ENCODE results near the gene ZFYVE19.

The ZFYVE19 gene

DNA sequence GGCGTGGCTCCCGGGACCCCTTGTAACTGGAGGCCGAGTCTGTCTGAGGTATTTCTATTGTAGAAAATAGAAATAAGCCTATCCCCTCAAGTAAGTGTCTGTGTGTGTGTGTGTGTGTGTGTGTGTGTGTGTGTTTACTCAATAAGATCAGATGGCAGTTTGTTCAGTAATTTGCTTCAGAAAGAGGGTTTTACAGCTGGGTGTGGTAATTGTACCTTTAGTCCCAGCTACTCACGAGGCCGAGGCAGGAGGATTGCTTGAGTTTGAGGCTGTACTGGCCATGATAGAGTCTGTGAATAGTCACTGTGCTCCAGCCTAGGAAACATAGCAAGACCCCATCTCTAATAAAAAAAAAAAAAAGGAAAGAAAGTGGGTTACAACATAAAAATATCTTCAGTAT lies 45.6 kb downstream of the ZFYVE19 start:
- Histone ChIP-seq H3K79me1 (ENCODE audit: low read length) (peaks cover 9% of the 10 kb centered on the region), H3K36me3 (ENCODE audit: control insufficient read depth, insufficient read depth, low read length) (peaks cover 9% of the 10 kb centered on the region), H2BK120ac (ENCODE audit: low read depth, low read length) (no peak overlapping the region), H2BK5ac (ENCODE audit: low read length) (no peak overlapping the region), H3K4me3 (ENCODE audit: low read length) (no peak overlapping the region), H4K5ac (ENCODE audit: low read length) (no peak overlapping the region), H4K8ac (ENCODE audit: low read depth, low read length) (no peak overlapping the region), H3K79me2 (ENCODE audit: control insufficient read depth, insufficient read depth, low read length) (peaks cover 9% of the 10 kb centered on the region), H3K56ac (ENCODE audit: low read length) (no peak overlapping the region), H3K4ac (ENCODE audit: low read depth, low read length) (no peak overlapping the region), H3K18ac (ENCODE audit: low read length) (no peak overlapping the region), H2AK5ac (ENCODE audit: low read length) (no peak overlapping the region), H3K9ac (ENCODE audit: low read length) (no peak overlapping the region), H3K27me3 (ENCODE audit: insufficient read depth, low read length, poor library complexity) (no peaks in the 10 kb centered on the region), H3K4me1 (ENCODE audit: control insufficient read depth, low read depth, low read length) (peaks cover 2% of the 10 kb centered on the region), H2BK15ac (replicated peaks; ENCODE audit: low read depth) (no peak overlapping the region), H3K23ac (ENCODE audit: low read length) (no peak overlapping the region), H3K27ac (ENCODE audit: low read depth, low read length) (no peak overlapping the region), H3K4me2 (ENCODE audit: low read length) (no peak overlapping the region)
- WGBS (ENCODE audit: extremely low coverage, insufficient coverage, low lambda C conversion rate), result no CpG with 5 or more reads among the region's 5 CpGs
- no peak for DNase-seq

DNA sequence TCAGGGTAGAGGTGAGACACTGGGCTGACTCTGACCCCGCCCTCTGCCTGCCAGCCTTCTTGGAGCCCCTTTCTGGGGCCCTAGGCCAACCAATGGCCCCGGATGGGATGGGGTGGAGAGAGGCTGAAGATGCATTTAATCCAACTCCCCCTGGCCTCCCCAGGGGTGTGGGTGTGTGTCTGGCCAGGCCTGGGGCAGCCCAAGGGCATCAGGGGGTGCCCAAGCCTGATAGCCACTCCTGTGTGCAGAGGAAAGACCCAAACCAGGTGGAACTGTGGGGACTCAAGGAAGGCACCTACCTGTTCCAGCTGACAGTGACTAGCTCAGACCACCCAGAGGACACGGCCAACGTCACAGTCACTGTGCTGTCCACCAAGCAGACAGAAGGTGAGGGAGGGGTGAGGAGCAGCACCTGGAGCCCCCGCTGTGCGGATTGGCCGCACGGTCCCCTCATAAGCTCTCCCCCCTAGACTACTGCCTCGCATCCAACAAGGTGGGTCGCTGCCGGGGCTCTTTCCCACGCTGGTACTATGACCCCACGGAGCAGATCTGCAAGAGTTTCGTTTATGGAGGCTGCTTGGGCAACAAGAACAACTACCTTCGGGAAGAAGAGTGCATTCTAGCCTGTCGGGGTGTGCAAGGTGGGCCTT lies 46.5 kb downstream of the ZFYVE19 start:
- no CpG with 5 or more reads among the region's 16 CpGs for WGBS (ENCODE audit: extremely low coverage, insufficient coverage, low lambda C conversion rate)
- Histone ChIP-seq H3K56ac (ENCODE audit: low read length) (no peak overlapping the region), H3K4ac (ENCODE audit: low read depth, low read length) (no peak overlapping the region)

GRCh38 chr15:40854161-40854560 lies 47.3 kb downstream of the ZFYVE19 start:
- no peak overlapping the region for H3K18ac ChIP-seq (ENCODE audit: low read length)
- H3K9ac ChIP-seq (ENCODE audit: low read length), result no peak overlapping the region
- H2BK120ac ChIP-seq (ENCODE audit: low read depth, low read length), result no peak overlapping the region
- peaks cover 8% of the 10 kb centered on the region for H3K36me3 ChIP-seq (ENCODE audit: control insufficient read depth, insufficient read depth, low read length)
- H3K23ac ChIP-seq (ENCODE audit: low read length), result no peak overlapping the region
- no peaks in the 10 kb centered on the region for H3K4me1 ChIP-seq (ENCODE audit: control insufficient read depth, low read depth, low read length)
- H3K4ac ChIP-seq (ENCODE audit: low read depth, low read length), result no peak overlapping the region
- no peak overlapping the region for H4K8ac ChIP-seq (ENCODE audit: low read depth, low read length)
- H3K56ac ChIP-seq (ENCODE audit: low read length), result no peak overlapping the region
- no CpG with 5 or more reads among the region's 10 CpGs for WGBS (ENCODE audit: extremely low coverage, insufficient coverage, low lambda C conversion rate)
- no peak for DNase-seq
- no peak overlapping the region for H2BK15ac ChIP-seq (replicated peaks; ENCODE audit: low read depth)
- H3K27ac ChIP-seq (ENCODE audit: low read depth, low read length), result no peak overlapping the region
- peaks cover 1% of the 10 kb centered on the region for H3K79me2 ChIP-seq (ENCODE audit: control insufficient read depth, insufficient read depth, low read length)
- no peak overlapping the region for H2AK5ac ChIP-seq (ENCODE audit: low read length)
- H3K4me3 ChIP-seq (ENCODE audit: low read length), result no peak overlapping the region
- H3K4me2 ChIP-seq (ENCODE audit: low read length), result no peak overlapping the region
- H3K79me1 ChIP-seq (ENCODE audit: low read length), result peaks cover 1% of the 10 kb centered on the region
- H3K27me3 ChIP-seq (ENCODE audit: insufficient read depth, low read length, poor library complexity), result no peaks in the 10 kb centered on the region
- no peak overlapping the region for H2BK5ac ChIP-seq (ENCODE audit: low read length)
- H4K5ac ChIP-seq (ENCODE audit: low read length), result no peak overlapping the region

More for the DNA sequence above, 46.5 kb downstream of the ZFYVE19 start:
- Histone ChIP-seq H3K4me1 (ENCODE audit: control insufficient read depth, low read depth, low read length) (no peaks in the 10 kb centered on the region), H2BK120ac (ENCODE audit: low read depth, low read length) (no peak overlapping the region), H4K8ac (ENCODE audit: low read depth, low read length) (no peak overlapping the region), H3K23ac (ENCODE audit: low read length) (no peak overlapping the region), H2BK15ac (replicated peaks; ENCODE audit: low read depth) (no peak overlapping the region), H3K36me3 (ENCODE audit: control insufficient read depth, insufficient read depth, low read length) (peaks cover 8% of the 10 kb centered on the region), H3K27ac (ENCODE audit: low read depth, low read length) (no peak overlapping the region), H3K4me3 (ENCODE audit: low read length) (no peak overlapping the region), H3K4me2 (ENCODE audit: low read length) (no peak overlapping the region), H2AK5ac (ENCODE audit: low read length) (no peak overlapping the region), H2BK5ac (ENCODE audit: low read length) (no peak overlapping the region), H4K5ac (ENCODE audit: low read length) (no peak overlapping the region), H3K9ac (ENCODE audit: low read length) (no peak overlapping the region), H3K27me3 (ENCODE audit: insufficient read depth, low read length, poor library complexity) (no peaks in the 10 kb centered on the region), H3K18ac (ENCODE audit: low read length) (no peak overlapping the region), H3K79me2 (ENCODE audit: control insufficient read depth, insufficient read depth, low read length) (peaks cover 2% of the 10 kb centered on the region), H3K79me1 (ENCODE audit: low read length) (peaks cover 1% of the 10 kb centered on the region)
- no peak for DNase-seq

DNA sequence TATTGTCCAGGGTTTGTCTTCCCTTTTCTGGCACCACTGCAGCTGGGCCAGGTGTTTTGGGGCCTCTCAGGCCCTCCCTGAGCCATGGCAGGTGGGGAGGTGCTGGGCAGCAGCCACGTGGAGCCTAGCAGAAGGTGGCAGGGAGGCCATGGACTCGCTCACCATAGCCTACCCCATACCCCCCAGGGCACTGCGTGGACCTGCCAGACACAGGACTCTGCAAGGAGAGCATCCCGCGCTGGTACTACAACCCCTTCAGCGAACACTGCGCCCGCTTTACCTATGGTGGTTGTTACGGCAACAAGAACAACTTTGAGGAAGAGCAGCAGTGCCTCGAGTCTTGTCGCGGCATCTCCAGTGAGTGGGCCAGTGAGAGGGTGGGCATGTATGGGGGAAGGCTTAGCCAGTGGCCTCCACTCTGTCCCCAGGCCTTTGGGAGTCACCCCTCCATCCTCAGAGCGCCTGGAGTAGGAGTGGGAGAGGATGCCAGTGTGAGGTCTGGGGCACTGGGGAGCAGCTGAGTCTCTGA lies 48.9 kb downstream of the ZFYVE19 start:
- H3K79me1 ChIP-seq (ENCODE audit: low read length), result no peaks in the 10 kb centered on the region
- H3K79me2 ChIP-seq (ENCODE audit: control insufficient read depth, insufficient read depth, low read length), result no peaks in the 10 kb centered on the region
- no peaks in the 10 kb centered on the region for H3K4me1 ChIP-seq (ENCODE audit: control insufficient read depth, low read depth, low read length)
- H3K9ac ChIP-seq (ENCODE audit: low read length), result no peak overlapping the region
- H2BK120ac ChIP-seq (ENCODE audit: low read depth, low read length), result no peak overlapping the region
- no peaks in the 10 kb centered on the region for H3K27me3 ChIP-seq (ENCODE audit: insufficient read depth, low read length, poor library complexity)
- no peak overlapping the region for H2BK5ac ChIP-seq (ENCODE audit: low read length)
- H3K36me3 ChIP-seq (ENCODE audit: control insufficient read depth, insufficient read depth, low read length), result peaks cover 8% of the 10 kb centered on the region
- no peak overlapping the region for H3K23ac ChIP-seq (ENCODE audit: low read length)
- H3K4me2 ChIP-seq (ENCODE audit: low read length), result no peak overlapping the region
- no peak overlapping the region for H3K56ac ChIP-seq (ENCODE audit: low read length)
- H3K4me3 ChIP-seq (ENCODE audit: low read length), result no peak overlapping the region
- no CpG with 5 or more reads among the region's 13 CpGs for WGBS (ENCODE audit: extremely low coverage, insufficient coverage, low lambda C conversion rate)
- DNase-seq, result no peak
- no peak overlapping the region for H4K5ac ChIP-seq (ENCODE audit: low read length)
- no peak overlapping the region for H3K27ac ChIP-seq (ENCODE audit: low read depth, low read length)
- H3K18ac ChIP-seq (ENCODE audit: low read length), result no peak overlapping the region
- no peak overlapping the region for H3K4ac ChIP-seq (ENCODE audit: low read depth, low read length)
- H2AK5ac ChIP-seq (ENCODE audit: low read length), result no peak overlapping the region
- H2BK15ac ChIP-seq (replicated peaks; ENCODE audit: low read depth), result no peak overlapping the region
- H4K8ac ChIP-seq (ENCODE audit: low read depth, low read length), result no peak overlapping the region

- Histone ChIP-seq H3K4ac (ENCODE audit: low read depth, low read length) (no peak overlapping the region), H4K8ac (ENCODE audit: low read depth, low read length) (no peak overlapping the region), H3K18ac (ENCODE audit: low read length) (no peak overlapping the region), H3K27ac (ENCODE audit: low read depth, low read length) (no peak overlapping the region), H2BK5ac (ENCODE audit: low read length) (no peak overlapping the region), H3K79me1 (ENCODE audit: low read length) (no peaks in the 10 kb centered on the region), H3K4me3 (ENCODE audit: low read length) (no peak overlapping the region), H4K5ac (ENCODE audit: low read length) (no peak overlapping the region), H3K9ac (ENCODE audit: low read length) (no peak overlapping the region), H2BK15ac (replicated peaks; ENCODE audit: low read depth) (no peak overlapping the region), H3K4me2 (ENCODE audit: low read length) (no peak overlapping the region), H3K36me3 (ENCODE audit: control insufficient read depth, insufficient read depth, low read length) (peaks cover 8% of the 10 kb centered on the region), H2AK5ac (ENCODE audit: low read length) (no peak overlapping the region), H3K27me3 (ENCODE audit: insufficient read depth, low read length, poor library complexity) (no peaks in the 10 kb centered on the region), H3K56ac (ENCODE audit: low read length) (no peak overlapping the region), H3K23ac (ENCODE audit: low read length) (no peak overlapping the region), H2BK120ac (ENCODE audit: low read depth, low read length) (no peak overlapping the region), H3K79me2 (ENCODE audit: control insufficient read depth, insufficient read depth, low read length) (no peaks in the 10 kb centered on the region), H3K4me1 (ENCODE audit: control insufficient read depth, low read depth, low read length) (no peaks in the 10 kb centered on the region)
- WGBS (ENCODE audit: extremely low coverage, insufficient coverage, low lambda C conversion rate), result no CpG with 5 or more reads among the region's 8 CpGs
- no peak for DNase-seq
These were observed 49.9 kb downstream of the ZFYVE19 start for GRCh38 chr15:40856746-40857145.
